H54 (cell line): ENCODE data around the gene SNED1.

Experiments
- DNase-seq: peaks from one replicate; pipeline ENCODE4 v3.0.0; 2011; ENCODE audit warnings: low spot score, mixed read lengths; ENCODE audit not compliant: insufficient read length
- FAIRE-seq: peaks from 3 replicates; lab custom pipeline; 2011; peaks lifted over from hg19 to GRCh38; lab: Jason Lieb, UNC
- POLR2A ChIP-seq: IDR thresholded peaks from 2 replicates; pipeline ENCODE4 v1.6.1; 2011; ENCODE audit warnings: low read depth, mild to moderate bottlenecking, low read length

SNED1 gene

DNA sequence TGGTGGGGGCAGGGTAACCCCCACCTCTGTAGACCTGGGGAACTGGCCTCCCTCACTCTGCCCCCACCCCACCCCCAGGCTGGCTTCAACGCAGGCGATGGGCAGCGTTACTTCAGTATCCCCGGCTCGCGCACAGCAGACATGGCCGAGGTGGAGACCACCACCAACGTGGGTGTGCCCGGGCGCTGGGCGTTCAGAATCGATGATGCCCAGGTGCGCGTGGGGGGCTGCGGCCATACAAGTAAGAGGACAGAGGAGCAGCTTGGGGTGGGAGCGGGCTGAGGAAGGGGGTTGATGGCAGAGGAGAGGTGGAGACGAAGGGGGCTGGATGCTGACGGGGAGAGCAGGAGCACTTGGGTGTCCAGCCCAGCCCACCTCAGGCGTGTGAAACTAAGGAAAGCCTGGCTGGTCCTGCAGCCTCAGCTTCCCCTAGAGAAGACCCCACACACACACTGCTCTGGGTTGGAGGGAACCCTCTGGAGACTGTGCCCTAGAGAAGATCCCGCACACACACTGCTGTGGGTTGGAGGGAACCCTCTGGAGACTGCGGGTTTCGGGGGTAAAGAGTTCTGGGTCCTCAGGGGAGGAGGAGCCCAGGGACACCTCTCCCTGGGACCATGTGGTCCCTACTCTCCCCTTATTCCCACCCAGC is 36.2 kb downstream of the SNED1 start:
- FAIRE-seq (no peak), DNase-seq (no peak)
- TF ChIP-seq POLR2A, result no peak

DNA sequence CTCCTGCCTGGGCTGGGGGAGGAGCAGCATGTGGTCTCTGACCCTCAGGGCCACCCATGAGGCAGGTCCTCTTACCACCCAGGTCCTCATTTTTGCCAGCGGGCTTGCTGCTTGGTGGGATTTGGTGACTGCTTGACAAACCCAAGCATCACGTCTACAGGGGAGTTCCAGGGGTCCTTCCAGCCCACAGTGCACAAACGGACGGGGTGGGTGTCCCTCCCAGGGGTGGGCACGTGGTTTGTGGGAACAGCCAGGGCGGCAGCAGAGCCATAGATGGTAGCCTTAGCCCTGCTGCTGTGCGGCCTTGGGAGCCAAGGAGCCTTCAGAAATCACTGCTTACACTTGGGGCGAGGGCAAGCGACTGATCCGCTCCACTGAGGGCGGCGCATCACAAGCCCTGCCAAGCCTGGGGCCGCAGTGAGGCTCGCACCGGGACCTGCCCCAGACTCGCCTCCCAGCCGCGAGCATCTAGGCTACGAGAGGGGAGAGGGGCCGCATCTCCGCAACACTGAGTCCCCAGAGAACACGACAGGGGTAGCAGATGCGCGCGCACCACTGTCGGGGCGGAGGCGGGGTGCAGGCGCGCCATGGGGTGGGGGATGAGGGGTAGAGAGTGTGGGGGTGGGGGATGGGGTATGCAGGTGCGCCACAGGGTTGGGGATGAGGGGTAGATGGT is 36.9 kb downstream of the SNED1 start:
- DNase-seq, result no peak
- FAIRE-seq, result no peak

DNA sequence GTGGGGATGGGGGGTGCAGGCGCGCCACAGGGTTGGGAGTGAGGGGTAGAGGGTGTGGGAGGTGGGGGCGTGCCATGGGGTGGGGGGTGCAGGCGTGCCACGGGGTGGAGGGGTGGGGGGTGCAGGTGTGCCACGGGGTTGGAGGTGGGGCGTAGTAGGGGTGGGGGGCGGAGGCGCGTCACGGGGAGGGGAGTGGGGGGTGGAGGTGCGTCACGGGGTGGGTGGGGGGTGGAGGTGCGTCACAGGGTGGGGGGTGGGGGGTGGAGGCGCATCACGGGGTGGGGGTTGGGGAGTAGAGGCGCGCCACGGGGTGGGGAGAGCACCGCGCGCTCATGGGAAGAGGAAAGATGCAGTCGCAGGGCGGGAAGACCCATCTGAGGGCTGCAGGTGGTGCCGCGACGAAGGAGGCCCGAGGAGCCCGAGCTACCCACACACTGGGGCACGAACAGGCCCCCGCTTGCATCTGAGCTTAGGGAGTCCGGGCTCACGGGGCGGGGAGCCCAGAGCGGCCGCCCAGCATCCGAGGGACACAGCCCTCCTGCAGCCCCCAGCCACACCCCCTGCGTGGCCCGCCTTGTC is 37.5 kb downstream of the SNED1 start:
- no peak for TF ChIP-seq POLR2A
- DNase-seq, result no peak
- FAIRE-seq, result no peak

More for the DNA sequence above, 36.9 kb downstream of the SNED1 start:
- no peak for TF ChIP-seq POLR2A

DNA sequence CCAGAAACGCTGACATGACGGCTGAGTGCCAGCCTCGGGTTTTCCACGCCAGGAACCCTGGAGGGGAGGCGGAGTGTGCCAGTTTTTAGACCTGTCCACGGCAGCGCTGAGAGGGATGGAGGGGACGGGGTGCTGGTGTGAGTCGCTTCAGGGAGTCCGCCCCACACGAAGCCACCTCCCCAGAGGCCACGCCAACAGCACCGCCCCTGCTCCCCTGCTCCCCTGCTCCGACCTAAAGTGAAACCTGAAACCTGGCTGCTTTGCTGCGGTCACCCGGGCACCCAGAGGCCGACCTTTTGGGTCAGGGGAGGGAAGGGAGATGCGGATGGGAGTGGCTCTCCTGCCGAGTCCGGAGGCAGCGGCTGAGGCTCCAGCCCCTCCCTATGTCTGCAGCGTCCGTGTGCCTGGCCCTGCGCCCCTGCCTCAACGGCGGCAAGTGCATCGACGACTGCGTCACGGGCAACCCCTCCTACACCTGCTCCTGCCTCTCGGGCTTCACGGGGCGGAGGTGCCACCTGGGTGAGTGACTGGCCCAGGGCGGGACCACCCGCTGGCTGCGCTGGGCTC is 38.1 kb downstream of the SNED1 start:
- no peak for FAIRE-seq
- no peak for TF ChIP-seq POLR2A
- DNase-seq, result peak; percentile 75

DNA sequence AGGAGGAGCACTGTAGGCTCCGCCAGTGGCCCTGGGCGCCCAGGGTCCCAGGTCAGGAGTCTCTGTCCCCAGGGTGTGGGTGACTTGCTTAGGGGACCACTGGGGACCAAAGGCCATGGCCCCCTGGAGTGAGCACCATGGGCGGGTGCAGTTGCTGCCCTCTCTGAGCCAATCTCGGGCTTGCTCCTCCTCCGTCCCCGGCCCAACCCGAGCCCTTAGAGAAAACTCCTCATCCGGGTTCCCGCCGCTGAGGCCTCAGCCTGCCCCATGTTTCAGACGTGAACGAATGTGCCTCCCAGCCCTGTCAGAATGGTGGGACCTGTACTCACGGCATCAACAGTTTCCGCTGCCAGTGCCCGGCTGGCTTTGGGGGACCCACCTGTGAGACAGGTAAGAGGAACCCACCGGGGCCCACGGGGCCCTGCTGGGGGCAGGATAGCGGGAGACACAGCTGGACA is 38.6 kb downstream of the SNED1 start:
- no peak for FAIRE-seq
- no peak for TF ChIP-seq POLR2A
- no peak for DNase-seq

DNA sequence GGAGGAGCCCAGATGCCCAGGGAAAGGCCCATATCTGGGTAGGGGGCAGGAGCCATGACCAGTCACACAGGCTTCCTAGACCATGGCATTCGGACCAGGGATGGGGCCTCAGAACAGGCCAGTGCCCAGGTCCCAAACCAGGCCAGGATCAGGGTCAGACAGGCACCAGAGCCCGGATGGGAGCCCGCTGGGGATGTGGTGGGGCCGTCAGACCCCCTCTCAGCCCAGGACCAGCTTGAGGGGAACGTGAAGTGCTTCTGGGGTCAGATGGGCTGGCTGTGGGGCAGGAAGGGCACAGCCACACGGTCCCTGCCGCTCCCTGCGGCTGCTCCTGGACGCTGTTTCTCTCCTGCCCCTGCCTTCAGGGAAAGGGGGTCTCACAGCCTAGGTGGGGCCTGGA is 39.1 kb downstream of the SNED1 start:
- DNase-seq, result no peak
- FAIRE-seq, result no peak
- TF ChIP-seq POLR2A, result no peak

DNA sequence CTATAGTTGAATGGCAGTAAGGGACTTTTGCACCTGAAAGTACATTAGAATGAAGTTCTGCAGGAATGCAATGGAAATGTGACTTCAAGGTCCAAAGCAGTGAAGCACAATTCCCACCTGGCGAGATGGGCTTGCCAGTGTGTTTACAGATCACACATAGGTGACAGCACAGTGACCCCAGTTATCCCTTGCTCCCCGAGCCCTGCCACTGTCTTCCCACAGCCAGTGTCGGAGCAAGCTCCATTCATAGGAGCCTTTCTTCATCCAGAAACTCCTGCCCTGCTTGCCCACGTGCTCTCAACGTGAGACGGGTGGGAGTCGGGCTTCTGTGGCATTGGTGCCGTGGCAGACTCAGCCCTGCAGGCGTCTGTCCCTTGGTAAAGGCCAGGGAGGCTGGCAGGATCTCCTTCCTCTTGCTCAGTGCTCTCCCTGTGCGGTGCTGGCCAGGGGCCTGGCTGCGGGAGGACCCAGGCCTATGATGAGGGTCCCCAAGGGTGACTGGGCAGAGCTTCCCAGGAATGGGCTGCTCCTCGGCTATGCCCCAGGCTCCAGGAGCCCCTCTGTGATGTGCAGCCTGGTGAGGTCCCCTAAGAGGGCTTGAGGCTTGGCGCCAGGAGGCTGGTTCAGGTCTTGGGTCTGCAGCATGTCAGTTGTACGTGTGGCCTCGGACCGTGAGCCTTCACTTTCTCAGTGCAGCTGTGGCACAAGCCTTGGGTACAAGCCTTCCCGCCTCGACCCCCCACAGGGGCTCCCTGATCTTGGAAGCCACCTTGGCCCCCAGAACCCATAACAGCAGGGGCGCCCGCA is 40.2 kb downstream of the SNED1 start:
- TF ChIP-seq POLR2A, result no peak
- DNase-seq (no peak), FAIRE-seq (no peak)

DNA sequence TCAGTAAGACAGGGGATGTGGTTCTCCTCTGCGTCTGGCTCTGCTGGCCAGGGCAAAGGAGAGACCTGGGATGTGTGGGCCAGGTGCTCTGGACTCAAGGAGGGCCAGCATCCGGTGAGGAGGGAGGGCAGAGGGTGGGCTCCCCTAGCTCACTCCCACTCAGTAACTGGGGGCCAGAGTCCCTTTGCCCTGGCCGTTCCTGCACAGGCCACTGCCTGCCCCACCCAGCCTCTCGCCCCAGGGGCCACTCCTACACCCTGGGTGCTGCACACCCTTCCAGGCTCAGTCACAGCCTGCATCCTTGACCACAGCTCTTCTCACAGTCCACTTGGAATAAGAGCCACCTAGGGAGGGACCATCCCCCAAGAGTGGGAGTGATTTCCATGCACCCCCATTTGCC is 41.0 kb downstream of the SNED1 start:
- no peak for TF ChIP-seq POLR2A
- no peak for FAIRE-seq
- no peak for DNase-seq

DNA sequence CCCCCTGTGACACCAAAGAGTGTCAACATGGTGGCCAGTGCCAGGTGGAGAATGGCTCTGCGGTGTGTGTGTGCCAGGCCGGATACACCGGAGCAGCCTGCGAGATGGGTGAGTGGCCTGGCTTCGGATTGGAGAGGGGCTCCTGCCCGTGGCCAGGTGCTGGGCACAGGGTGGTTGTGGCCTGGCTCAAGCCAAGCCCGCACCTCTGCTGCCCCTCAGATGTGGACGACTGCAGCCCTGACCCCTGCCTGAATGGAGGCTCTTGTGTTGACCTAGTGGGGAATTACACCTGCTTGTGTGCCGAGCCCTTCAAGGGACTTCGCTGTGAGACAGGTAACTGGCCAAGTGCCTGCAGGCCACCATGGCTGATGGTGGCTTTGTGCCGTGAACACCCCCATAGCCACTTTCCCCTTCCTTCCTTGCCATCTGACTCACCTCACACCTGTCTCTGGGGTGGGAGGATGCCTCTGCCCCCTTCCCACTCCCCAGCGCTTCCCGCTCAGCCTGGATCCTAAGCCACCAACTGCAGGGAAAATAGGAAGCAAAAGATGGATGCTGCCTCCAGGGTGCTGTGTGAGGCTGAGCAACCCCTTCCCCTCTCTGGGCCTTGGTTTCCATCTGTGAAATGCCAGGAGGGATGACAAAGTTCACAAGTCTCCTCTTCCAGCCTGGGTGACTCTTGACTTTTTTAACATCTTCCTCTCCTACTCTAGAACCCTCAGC is 41.8 kb downstream of the SNED1 start:
- FAIRE-seq (no peak), DNase-seq (no peak)
- TF ChIP-seq POLR2A, result no peak

DNA sequence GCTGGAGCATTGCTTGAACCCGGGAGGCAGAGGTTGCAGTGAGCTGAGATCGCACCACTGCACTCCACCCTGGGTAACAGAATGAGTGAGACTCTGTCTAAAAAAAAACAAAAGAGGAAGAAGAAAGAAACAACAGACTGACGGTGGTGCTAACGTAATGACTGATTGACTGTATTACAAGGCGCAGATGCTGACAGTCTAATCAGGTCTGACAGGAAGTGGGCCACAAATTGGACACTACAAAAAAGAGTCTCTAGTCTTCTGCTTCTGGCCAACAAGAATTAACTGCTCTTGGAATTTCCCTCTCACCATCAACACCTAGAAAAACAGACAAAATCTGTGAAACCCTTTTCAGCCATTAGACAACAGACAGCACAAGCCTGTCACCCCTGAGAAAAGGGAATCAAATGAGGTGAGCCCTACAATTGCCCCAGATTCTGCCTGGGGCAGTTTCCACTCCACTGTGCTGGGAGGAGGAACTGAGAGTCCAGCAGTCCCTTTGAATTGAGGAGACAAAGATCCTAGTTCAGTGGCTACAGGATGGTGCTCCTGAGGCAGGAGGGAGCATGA is 43.3 kb downstream of the SNED1 start:
- no peak for TF ChIP-seq POLR2A
- DNase-seq, result no peak
- FAIRE-seq, result no peak

DNA sequence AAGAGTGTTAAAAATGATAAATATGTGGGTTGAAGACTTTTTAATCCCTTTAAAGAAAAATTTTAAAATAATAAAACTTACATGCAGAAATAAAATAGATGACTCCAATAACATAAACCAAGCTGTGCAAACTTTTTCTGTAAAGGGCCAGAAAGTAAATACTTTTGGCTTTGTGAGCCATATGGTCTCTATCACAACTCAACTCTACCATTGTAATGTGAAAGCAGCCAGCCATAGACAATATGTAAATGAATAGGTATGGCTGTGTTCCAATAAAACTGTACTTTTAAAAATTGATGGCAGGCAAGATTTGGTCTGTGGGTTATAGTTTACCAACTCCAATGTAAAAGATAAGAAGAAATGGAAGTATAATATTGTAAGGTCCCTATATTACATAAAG is 45.2 kb downstream of the SNED1 start:
- no peak for DNase-seq
- no peak for FAIRE-seq
- TF ChIP-seq POLR2A, result no peak

DNA sequence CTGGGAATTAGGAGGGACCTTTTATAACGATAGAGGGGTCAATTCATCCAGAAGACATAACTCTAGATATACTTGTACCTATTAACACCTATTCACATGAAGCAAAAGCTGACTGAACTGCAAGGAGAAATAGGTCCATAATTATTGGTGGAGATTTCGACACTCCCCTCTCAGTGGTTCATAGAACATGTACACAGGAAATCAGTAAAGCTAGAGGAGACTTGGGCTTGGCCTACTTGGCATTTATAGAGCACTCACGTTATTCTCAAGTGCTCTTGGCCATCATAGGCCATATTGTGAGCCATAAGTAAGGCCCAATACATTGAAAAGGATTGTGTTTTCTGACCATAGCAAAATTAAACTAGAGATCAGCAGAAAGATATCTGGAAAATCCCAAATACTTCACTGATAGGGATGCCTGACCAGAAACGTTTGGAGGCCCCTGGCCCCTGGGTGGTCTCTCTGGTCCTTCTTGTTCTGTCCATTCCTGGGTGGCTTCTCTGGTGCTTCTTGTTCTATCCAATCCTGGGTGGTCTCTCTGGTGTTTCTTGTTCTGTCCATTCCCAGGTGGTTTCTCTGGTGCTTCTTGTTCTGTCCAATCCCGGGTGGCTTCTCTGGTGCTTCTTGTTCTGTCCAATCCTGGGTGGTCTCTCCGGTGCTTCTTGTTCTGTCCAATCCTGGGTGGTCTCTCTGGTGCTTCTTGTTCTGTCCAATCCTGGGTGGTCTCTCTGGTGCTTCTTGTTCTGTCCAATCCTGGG is 49.0 kb downstream of the SNED1 start:
- no peak for TF ChIP-seq POLR2A
- DNase-seq, result no peak
- FAIRE-seq, result no peak
